Activated T-cell treated with anti-CD3 and anti-CD28 coated beads for 1 hour (primary cell): ENCODE data around the gene SMAD5.

Experiments used
- DNase-seq: peaks from one replicate; pipeline ENCODE4 v3.0.0-alpha.2; 2020; ENCODE audit warnings: low read depth

The SMAD5 gene

DNA sequence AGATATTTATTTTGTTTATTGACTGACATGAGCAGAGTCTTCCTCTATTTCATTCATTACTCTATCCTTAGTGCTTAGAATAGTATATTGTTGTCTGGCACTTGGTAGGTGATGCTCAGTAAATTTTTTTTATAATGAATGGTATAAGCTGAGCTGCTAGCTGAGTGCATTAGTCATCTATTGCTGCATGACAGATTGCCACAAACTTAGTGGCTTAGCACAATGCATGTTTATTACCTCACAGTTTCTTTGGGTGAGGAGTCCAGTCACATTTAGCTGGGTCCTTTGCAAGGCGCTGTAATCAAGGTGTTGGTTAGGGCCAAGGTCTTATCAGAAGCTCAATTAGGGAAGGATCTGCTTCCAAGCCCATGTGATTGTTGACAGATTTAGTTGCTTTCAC is 23.1 kb downstream of the SMAD5 start:
- DNase-seq, result no peak

DNA sequence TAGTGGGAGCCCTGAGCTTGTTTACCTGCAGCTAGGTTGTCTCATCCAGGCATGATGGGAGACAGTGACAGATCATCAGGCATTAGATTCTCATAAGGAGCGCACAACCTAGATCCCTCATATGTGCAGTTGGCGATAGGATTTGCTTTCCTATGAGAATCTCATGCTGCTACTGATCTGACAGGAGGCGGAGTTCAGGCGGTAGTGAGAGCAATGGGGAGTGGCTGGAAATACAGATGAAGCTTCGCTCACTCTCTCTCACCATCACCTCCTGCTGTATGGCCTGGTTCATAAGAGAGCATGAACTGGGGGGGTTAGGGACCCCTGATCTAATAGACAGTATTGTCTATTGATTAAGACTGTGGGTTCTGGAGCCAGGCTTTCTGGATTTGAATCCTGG is 24.9 kb downstream of the SMAD5 start:
- DNase-seq, result no peak

DNA sequence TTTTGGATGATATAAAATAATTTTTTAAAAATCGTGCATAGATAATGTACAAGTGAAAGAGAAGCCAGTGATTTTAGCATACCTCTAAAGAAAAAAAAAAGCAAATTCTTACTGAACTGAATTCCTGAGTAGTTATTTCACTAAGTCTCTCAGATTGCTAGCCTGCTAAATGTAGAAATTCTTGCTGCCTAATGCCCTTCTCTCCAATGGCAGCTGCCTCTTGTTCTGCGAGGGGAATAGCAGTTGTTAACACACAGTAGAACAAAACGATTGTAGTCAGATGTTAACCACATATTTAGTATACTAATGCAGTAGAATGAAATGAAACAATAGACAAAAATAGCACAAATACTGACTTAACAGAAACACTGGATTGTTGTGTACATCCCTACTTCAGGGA is 26.8 kb downstream of the SMAD5 start:
- no peak for DNase-seq

DNA sequence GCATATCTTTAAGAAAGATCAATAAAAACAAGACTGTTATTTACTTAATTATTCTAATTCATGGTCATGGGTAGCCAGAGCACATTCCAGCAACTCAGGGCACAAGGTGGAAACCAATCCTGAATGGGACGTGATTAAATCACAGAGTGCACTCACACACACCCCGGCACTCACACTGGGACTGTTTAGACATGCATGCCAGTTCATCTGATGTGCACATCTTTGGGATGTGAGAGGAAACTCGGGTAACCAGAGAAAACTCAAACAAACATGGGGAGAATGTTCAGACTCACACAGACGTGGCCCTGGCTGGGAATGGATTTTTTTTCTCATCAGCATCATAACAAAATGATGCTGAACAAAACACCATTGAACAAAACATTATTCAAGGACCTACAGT is 29.4 kb downstream of the SMAD5 start:
- no peak for DNase-seq

DNA sequence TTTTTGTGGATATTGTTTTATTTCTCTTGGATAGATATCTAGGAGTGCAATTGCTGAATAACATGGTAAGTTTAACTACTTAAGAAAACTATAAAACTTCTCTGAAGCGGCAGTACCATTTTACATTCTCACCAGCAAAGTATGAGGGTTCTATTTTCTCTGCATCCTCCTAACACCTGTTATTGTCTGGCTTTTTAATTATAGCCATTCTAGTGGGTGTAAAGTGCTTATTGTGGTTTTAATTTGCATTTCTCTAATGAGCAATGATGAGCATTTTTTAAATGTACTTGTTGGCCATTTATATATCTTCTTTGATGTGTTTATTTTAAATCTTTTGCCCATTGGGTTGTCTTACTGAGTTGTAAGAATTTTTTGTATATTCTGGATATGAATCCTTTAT is 31.6 kb downstream of the SMAD5 start:
- DNase-seq, result no peak

DNA sequence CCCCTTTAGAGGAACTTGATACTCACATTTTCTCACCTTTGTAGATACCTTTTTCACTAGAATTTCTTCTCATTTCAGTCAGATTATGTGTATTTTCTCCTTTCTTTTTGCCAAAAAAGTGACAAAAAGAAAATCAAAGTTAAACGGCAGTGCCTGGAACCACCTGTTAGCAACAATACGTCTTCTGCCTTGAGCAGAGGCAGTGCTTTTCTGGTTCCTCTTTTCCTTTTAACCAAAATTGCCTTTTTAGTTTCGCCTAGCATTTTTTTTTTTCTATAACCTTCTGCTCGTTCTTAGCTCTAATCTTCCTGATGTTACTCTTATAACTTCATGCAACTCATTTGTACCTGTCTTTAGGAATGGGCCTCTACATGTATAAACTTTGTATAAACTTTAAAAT is 34.3 kb downstream of the SMAD5 start:
- DNase-seq, result no peak

DNA sequence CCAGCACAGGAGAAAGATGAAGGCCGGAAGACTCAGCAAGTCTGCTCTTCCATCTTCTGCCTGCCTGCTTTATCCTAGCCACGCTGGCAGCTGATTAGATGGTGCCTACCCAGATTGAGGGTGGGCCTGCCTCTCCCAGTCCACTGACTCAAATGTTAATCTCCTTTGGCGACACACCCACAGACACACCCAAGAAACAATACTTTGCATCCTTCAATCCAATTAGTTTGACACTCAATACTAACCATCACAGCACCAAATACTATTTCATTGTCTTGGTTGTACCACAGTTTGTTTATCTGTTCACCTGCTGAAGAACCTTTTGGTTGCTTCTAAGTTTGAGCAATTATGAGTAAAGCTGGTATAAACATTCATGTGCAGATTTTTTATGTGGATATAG is 36.6 kb downstream of the SMAD5 start:
- no peak for DNase-seq

DNA sequence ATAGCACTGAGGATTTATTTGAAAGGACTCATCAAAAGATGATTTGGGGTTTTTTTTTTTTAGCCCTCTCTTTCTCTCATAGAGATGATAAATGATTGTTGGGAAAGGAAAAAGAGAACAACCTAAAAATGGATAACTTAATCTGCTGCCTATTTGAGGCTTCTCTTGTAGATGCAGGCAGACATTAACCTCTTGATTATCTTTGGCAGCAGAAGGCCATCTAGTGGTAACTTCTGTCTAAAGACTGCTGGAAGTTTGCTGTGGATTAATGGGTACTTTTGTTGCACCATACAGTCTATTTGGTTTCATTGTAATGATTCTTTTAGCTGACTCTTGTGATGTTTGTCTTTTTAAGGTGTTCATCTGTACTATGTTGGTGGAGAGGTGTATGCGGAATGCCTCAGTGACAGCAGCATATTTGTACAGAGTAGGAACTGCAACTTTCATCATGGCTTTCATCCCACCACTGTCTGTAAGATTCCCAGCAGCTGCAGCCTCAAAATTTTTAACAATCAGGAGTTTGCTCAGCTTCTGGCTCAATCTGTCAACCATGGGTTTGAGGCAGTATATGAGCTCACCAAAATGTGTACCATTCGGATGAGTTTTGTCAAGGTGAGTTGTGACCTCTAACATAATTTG is 41.5 kb downstream of the SMAD5 start:
- DNase-seq, result no peak

DNA sequence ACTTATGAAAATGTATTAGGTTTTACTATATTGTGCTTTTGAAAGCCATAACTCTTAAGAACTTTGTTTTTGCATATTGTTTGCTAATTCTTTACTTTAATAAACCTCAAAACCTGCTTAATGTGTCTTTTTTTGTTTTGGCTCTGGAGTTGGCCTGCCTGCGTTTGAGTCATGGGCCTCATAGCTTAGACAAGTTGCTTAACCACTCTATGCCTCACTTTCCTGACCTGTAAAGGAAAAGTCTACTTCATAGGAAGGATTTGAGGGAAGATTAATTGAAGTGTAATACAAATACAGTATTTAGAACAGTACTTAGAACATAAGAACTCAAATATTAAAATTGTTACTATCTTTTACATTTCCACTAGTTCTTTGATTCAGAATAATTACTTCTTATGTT is 50.0 kb downstream of the SMAD5 start:
- no peak for DNase-seq

DNA sequence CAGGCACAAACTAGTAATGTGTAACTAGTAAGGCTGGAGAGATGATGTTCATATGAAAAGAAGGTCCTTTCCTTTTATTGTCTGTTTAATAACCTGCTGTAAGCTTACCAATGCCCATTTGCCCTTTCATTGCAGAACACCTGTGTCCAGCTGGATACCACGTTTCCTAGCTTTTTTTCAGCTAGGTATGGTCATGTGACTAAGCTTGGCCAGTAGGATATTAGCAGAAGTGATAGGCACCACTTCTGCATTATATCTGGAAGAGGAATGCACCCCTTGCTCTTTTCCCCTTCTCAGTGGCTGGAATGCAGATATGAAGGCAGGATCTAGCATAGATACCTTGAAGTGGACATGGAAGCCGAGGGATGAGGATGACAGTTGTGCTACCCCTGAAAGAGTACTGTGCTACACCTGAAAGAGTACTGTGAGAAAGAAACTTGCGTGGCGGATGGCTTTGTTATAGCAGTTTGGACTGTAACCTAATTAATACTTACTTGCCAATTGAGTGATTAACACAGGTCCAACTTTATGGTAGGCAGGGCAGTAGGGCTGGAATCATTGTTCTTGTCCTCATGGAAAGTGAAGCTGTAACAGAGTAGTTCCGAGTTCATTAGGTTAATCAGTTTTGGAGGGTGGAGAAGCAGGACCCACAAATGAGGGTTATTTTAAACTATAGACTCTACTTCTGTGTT is 53.5 kb downstream of the SMAD5 start:
- no peak for DNase-seq

DNA sequence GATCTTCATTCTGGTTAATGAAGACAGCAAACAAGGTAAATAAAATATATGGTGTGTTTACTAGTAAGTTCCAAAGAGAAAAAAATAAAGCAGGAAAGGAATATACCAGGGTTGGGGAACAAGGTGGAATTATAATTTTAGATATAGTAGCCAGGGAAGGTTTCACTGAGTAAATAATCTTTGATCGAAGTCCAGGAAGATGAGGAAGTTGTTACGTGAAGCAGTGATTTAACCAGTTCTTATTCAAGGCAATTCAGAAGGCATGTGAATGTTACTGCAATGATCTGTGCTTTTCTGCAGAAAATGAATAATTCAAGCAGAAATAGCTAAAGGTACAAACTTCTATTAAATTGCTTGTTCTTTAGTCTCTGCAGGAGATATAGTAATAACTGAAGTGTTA is 54.2 kb downstream of the SMAD5 start:
- no peak for DNase-seq

DNA sequence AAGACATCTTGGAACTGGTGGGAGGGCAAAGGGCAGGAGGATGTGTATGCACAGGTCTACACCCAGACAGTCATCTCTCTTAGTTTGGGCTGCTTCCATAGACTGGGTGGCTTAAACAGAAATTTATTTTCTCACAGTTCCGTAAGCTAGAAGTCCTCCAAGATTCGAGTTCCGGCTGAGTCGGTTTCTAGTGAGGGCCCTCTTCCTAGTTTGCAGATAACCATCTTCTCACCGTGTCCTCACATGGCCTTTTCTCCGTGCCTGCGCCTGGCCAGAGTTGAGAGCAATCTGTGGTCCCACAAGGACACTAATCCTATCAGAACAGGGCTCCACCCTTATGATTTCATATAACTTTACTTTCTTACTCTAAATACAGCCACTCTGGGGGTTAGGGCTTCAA is 56.2 kb downstream of the SMAD5 start:
- DNase-seq, result no peak

DNA sequence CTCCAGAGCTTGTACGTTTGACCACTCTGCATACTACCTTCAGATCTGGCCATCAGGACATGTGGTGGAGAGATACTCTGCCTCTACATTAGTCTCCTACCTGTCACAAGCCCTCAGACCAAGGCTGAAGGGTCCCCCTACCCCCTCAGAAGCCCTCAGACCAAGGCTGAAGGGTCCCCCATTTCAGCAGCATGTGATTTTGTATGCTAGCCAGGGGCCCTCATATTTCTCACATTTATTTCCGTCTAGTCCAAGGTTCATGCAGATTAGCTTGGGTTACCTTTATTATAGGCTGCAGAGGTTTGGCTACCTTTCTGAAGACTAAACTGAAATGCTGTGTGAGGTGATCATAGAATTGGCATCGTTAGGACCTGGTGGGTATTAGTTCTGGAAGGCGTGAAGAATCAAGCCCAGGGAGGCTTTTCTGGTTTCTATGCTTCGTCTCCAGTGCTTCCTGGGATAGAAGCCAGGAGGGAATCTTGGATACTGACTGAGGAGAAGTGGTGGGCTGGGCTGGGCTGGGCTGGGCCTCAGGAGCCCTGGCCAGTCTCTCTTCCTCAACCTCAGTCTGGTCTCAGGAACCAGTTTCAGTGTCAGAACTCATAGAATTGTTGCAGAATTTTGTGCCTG is 57.6 kb downstream of the SMAD5 start:
- no peak for DNase-seq

DNA sequence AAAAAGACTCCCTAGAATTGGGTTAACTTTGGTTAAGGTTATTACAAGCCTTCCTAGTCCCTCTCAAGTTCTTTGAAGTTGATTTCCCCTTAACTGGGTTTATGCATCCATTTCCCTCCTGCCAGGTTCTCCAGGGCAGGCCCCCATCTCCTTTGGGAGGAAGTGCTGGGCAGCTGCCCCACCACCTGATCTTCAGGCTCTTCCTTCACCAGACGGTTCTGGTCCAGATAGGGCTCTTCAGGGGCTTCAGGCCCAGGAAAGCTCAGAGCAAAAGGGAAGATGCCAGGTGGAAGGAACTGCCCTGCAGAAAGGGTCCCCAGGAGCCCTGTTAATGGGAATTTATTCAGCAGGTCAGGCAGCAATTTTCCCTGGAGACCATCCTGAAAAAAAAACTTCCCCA is 58.3 kb downstream of the SMAD5 start:
- DNase-seq, result no peak

DNA sequence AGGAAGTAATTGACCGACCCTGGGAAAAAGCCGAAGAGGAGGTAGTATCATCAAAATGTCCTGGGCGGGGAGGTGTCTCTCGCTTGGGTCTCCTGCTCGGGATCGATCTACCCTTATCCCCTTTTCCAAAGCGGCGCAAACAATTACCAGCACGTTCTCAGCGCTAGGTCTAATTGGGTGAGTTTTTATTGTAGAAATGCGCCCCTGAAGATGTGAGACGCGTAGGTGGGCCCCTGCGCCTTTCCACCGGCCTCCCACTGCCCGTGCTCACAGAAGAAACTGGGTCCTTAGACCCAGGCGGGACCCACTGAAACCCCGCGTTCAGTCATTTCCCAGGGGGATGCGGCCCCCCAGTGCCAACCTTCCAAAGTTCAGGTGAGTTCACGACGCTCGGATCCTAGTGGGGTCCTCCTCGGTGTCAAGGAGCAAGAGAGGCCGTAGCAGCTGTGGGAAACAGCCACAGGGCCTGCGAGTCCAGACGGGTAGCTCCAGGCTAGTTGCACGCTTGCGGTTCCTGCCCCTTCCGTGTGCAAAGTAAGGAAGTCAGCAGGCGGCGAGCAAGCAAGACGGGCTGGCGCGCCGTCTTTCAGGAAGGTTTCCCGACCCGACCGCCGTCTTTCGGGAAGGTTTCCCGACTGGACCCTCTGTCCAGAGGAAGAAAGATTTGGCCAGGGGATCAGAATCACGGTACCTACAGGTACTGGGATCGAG is 58.8 kb downstream of the SMAD5 start:
- DNase-seq, result no peak

DNA sequence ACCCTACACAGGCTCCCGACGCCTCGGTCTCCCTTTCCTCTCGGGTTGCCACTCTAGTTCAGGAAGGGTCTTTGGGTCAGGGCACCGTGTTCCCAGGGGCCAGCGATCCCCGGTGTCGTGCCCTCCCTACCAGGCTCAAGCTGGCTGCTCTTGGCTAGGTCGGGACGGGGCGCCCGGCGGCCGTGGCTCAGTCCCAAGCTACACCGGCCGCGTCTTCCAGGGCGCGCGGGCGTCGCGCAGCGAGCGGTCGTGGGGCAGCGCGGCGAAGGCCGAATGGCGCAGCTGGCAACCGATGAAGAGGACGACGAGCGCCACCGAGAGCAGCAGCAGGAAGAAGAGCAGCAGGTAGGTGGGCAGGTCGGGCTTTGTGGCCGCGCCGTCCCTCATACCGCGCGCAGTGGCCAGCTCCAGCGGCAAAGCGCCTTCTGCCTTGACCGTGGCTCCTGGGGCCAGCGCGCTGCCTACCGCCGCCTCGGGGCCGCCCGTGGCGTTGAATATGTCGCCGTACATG is 59.4 kb downstream of the SMAD5 start:
- no peak for DNase-seq

DNA sequence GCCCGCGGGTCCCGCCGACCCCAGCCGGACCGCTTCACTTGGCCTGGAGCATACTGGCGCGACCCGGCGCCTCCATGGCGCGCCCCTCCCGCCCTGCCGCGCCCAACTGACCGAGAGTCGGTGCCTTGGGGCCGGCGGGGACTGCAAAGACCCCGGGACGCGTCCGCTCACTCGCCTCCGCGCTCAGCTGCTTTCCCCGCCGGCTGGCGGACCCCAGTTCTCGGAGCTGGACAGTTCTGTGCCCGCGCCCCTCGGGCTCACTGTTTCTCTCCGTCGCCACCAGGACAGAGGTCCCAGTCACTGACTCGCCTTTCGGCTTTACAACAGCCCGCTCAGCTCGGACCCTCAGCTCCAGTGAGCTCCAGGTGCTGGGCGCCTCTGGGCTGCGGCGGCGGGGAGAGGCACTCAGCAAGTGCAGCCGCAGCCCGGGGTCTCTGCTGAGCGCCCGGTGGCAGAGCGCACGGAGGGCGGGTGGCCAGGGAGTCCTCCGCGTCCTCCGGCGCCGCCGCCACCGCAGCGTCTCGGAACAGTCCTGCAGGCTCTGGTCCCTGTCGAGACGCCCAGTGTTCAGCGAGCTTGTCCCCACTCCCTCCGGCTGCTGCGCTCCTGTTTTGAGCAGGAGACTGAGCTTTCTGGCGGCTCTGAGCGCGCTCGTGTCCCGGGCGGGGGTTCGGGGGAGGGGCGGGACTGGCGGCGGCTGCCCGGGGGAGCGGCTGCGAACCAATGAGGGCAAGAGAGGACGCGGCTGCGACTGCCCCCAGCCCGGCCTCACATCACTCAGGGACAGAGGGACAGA is 60.1 kb downstream of the SMAD5 start, which contains the start of gene SMIM32:
Gene SMIM32 (minus strand): TSS at position 637 of the 796 bp plus-strand sequence. CDS start 638 bp downstream, outside the sequence.
- DNase-seq, result no peak

DNA sequence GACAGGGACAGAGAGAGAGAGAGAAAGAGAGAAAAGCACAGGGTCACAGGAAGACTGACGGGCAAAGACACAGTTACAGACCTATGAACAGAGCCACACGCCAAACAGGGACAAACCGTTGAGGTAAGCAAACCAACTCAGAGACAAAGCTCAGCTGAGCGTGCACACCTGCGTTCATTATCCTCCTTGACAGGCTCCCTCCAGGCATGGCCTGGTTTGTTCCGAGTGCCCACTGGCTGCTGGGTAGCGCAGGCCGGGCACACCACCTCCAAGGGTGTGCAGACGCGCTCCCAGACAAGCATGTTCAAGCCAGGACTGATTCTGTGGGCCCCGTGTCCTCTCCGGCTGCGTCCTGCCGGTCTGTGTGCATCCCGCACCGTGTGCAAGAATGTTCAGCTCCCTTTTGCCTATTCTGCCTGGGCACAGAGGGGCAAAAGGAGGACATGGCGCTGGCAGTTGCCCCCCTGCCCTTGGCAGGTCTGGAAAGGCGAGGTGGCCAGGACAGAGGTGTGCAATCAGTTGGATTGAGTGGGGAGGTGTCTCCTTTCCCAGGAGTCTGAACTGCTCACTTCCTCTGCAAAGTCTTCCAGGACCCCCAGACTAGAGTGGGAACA is 60.8 kb downstream of the SMAD5 start:
- DNase-seq, result no peak

DNA sequence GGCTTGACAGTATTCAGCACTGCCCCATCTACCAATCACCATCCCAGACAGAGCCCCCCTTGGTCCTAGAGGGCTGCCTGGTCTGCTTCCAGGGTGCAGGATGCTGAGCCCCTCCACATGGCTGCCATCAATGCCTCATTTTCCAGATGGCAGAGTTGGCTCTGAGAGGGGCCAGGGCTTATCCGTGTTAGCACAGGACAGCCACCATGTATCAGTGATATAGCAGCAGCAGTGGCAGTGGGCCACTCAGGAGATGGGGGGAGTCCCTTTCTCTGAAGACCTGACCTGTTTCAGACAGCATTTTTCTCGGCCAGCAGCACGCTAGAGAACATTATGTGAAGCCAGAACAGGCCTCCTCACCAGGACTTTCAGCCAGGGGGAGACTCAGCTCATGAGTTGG is 61.9 kb downstream of the SMAD5 start:
- DNase-seq, result no peak

DNA sequence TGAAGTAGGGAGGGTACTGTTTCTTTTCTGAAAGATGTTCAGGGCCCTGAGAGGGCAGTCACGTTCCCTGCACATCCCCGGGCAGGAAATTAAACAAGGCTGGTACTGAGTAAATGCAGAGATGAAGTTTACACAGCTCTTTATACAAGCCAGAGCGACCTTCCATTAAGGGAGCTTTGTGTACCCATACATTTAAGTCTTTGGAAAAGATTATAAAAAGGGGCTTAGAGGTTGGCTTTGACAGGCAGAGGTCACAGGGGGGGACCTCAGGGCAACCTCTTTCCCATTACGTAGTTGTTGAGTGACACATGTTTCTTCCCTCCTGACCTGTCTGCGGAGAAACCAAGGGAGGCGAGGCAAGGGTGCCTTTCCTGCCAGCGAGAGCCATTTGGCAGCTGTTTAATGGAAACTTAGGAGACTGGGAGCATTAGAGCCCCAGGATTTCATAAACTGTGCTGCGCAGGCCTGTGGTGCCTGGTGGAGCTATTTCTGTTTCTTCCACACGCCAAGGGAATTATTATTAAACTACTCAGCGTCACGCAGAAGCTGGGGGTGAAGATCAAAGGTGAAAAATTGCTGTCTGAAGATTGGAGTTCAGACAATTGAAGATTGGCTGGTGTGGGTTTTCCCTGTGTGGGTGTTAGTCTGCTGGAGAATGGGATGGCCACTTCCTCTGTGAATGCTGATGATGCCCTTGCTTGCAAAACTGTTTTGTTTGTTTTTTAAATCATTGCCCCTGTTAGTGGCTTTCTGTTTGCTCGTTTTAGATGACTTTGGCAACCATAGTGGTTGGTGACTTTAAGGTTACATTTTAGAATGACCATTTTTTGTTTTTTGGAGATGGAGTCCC is 63.6 kb downstream of the SMAD5 start:
- no peak for DNase-seq
